Neural cell (in vitro differentiated cells): ENCODE data around the gene GSC. TPM values are rescaled to one million over a fixed set of nuclear protein-coding genes. Genes with fewer than 3 reads are reported as not detected.

Source experiments
- H2AFZ ChIP-seq: fragments of 200-600, 300-800 bp; sonication (generic), shearing (Covaris generic); 2 replicates; pipeline ENCODE4 v1.6.0; 2014; ENCODE audit warnings: low read depth, mild to moderate bottlenecking, antibody characterized with exemption, low read length, moderate library complexity
- H3F3A ChIP-seq: fragments of 200-600 bp; shearing (Covaris generic); 2 replicates; pipeline ENCODE4 v1.6.1; 2016; ENCODE audit warnings: mild to moderate bottlenecking, moderate library complexity, mixed read lengths, antibody characterized with exemption, low read length; ENCODE audit not compliant: insufficient read depth, poor library complexity, severe bottlenecking
- H3K27ac ChIP-seq: fragments of 200-600, 300-800 bp; sonication (generic), shearing (Covaris generic); 2 replicates; pipeline ENCODE4 v1.5.1; 2014; ENCODE audit warnings: mild to moderate bottlenecking, low read length, moderate library complexity
- H3K27me3 ChIP-seq: fragments of 300-800, 200-600 bp; sonication (generic), shearing (Covaris generic); 2 replicates; pipeline ENCODE4 v1.6.0; 2014; ENCODE audit warnings: mild to moderate bottlenecking, low read depth, low read length, moderate library complexity; ENCODE audit not compliant: insufficient read depth
- H3K36me3 ChIP-seq: fragments of 300-800, 200-600 bp; sonication (generic), shearing (Covaris generic); 2 replicates; pipeline ENCODE4 v1.5.1; 2014; ENCODE audit warnings: mild to moderate bottlenecking, antibody characterized with exemption, low read length, moderate library complexity; ENCODE audit not compliant: insufficient read depth
- H3K4me2 ChIP-seq: fragments of 300-800, 200-600 bp; sonication (generic), shearing (Covaris generic); 2 replicates; pipeline ENCODE4 v1.6.0; 2014; ENCODE audit warnings: mild to moderate bottlenecking, low read length
- H3K4me3 ChIP-seq: fragments of 300-800, 200-600 bp; sonication (generic), shearing (Covaris generic); 2 replicates; pipeline ENCODE4 v1.5.1; 2014; ENCODE audit warnings: mild to moderate bottlenecking, low read length, moderate library complexity
- H3K79me2 ChIP-seq: fragments of 200-600 bp; shearing (Covaris generic); replicated peaks from 2 replicates; pipeline ENCODE4 v1.6.0; 2014; ENCODE audit warnings: mild to moderate bottlenecking, low read length, moderate library complexity; ENCODE audit not compliant: insufficient read depth
- H3K9ac ChIP-seq: fragments of 300-800, 200-600 bp; sonication (generic), shearing (Covaris generic); 2 replicates; pipeline ENCODE4 v1.6.1; 2016; ENCODE audit warnings: mild to moderate bottlenecking, low read length, mixed read lengths
- H3K9me2 ChIP-seq: fragments of 200-600 bp; shearing (Covaris generic); 2 replicates; pipeline ENCODE4 v1.6.1; 2016; ENCODE audit warnings: mild to moderate bottlenecking, low read length, mixed read lengths; ENCODE audit not compliant: insufficient read depth
- H3K9me3 ChIP-seq: fragments of 200-600, 300-800 bp; sonication (generic), shearing (Covaris generic); 2 replicates; pipeline ENCODE4 v1.6.1; 2016; ENCODE audit warnings: mild to moderate bottlenecking, mixed run types, low read length, moderate library complexity, mixed read lengths
- H4K20me1 ChIP-seq: fragments of 200-600 bp; shearing (Covaris generic); 2 replicates; pipeline ENCODE4 v1.6.1; 2016; ENCODE audit warnings: mild to moderate bottlenecking, mixed run types; ENCODE audit not compliant: insufficient read depth
- CTCF ChIP-seq: fragments of 450-650 bp; IDR thresholded peaks from 2 replicates; pipeline ENCODE4 v1.5.1; 2014; ENCODE audit warnings: antibody characterized with exemption, mild to moderate bottlenecking, moderate library complexity; ENCODE audit not compliant: poor library complexity, severe bottlenecking
- EP300 ChIP-seq: fragments of 450-650 bp; conservative IDR thresholded peaks from 2 replicates; pipeline ENCODE4 v1.6.1; 2014; ENCODE audit warnings: antibody characterized with exemption, mild to moderate bottlenecking, moderate library complexity; ENCODE audit not compliant: poor library complexity, severe bottlenecking
- EZH2 ChIP-seq: fragments of 200-600, 300-800 bp; shearing (Covaris generic), sonication (generic); IDR thresholded peaks from 2 replicates; pipeline ENCODE4 v1.6.1; 2014; ENCODE audit warnings: antibody characterized with exemption, low read length, borderline replicate concordance, mild to moderate bottlenecking; ENCODE audit not compliant: insufficient read depth, poor library complexity, severe bottlenecking
- MXI1 ChIP-seq: fragments of 450-650 bp; conservative IDR thresholded peaks from 2 replicates; pipeline ENCODE4 v1.6.1; 2014; ENCODE audit warnings: antibody characterized with exemption, mild to moderate bottlenecking; ENCODE audit not compliant: poor library complexity, severe bottlenecking
- POLR2AphosphoS5 ChIP-seq: IDR thresholded peaks from 2 replicates; pipeline ENCODE4 v1.6.1; 2012
- RAD21 ChIP-seq: fragments of 450-650 bp; conservative IDR thresholded peaks from 2 replicates; pipeline ENCODE4 v1.6.1; 2014; ENCODE audit warnings: antibody characterized with exemption, mild to moderate bottlenecking, moderate library complexity
- REST ChIP-seq: IDR thresholded peaks from 2 replicates; pipeline ENCODE4 v1.6.1; 2012; ENCODE audit warnings: borderline replicate concordance
- SMC3 ChIP-seq: fragments of 450-650 bp; conservative IDR thresholded peaks from 2 replicates; pipeline ENCODE4 v1.6.1; 2014; ENCODE audit warnings: antibody characterized with exemption, mild to moderate bottlenecking, moderate library complexity; ENCODE audit not compliant: poor library complexity
- TAF1 ChIP-seq: IDR thresholded peaks from 2 replicates; pipeline ENCODE4 v1.6.1; 2012; ENCODE audit warnings: low read depth
- polyA plus RNA-seq: library from polyadenylated mRNA; depleted of rRNA; stranded (reverse); fragments of >200 nt; gene quantifications from 2 replicates; pipeline ENCODE4 v1.2.3, GENCODE V29; 2014

GSC gene
- polyA plus RNA-seq, 1 donor from 2014 or later, result 0.45 TPM

GRCh38 chr14:94754391-94754942 lies 15.4 kb downstream of the GSC start:
- Histone ChIP-seq H3K4me3 (no peak overlapping the region), H3F3A (no peaks in the 10 kb centered on the region), H3K4me2 (no peak overlapping the region), H3K9ac (no peak overlapping the region), H3K27ac (no peak overlapping the region), H4K20me1 (no peaks in the 10 kb centered on the region), H3K79me2 (no peaks in the 10 kb centered on the region), H3K9me2 (no peaks in the 10 kb centered on the region), H2AFZ (no peak overlapping the region), H3K27me3 (no peaks in the 10 kb centered on the region), H3K36me3 (no peaks in the 10 kb centered on the region), H3K9me3 (no peaks in the 10 kb centered on the region)
- TF ChIP-seq TAF1, result no peak
- TF ChIP-seq EP300, result no peak
- TF ChIP-seq REST, result no peak
- TF ChIP-seq MXI1, result no peak
- TF ChIP-seq POLR2AphosphoS5, result no peak
- TF ChIP-seq EZH2, result no peak
- TF ChIP-seq CTCF, result no peak
- no peak for TF ChIP-seq RAD21
- no peak for TF ChIP-seq SMC3

GRCh38 chr14:94752591-94753436 lies 17.1 kb downstream of the GSC start:
- H3K4me2 ChIP-seq, result no peak overlapping the region

More at GRCh38 chr14:94752591-94753436, 17.1 kb downstream of the GSC start:
- H4K20me1 ChIP-seq, result no peaks in the 10 kb centered on the region
- H3K9me3 ChIP-seq, result no peaks in the 10 kb centered on the region
- H3K9me2 ChIP-seq, result no peaks in the 10 kb centered on the region
- H3K9ac ChIP-seq, result no peak overlapping the region
- H3K4me3 ChIP-seq, result no peak overlapping the region
- no peak overlapping the region for H3K27ac ChIP-seq
- H3F3A ChIP-seq, result no peaks in the 10 kb centered on the region
- no peak overlapping the region for H2AFZ ChIP-seq
- H3K79me2 ChIP-seq, result no peaks in the 10 kb centered on the region
- no peaks in the 10 kb centered on the region for H3K27me3 ChIP-seq
- TF ChIP-seq MXI1 (no peak), TAF1 (no peak), RAD21 (no peak), CTCF (no peak), SMC3 (no peak), POLR2AphosphoS5 (no peak)
- H3K36me3 ChIP-seq, result no peaks in the 10 kb centered on the region
